ENCODE results near the gene DNM1.

- TF ChIP-seq REST (IDR thresholded peaks at IDR 0.05; ENCODE audit: insufficient replicate concordance, low read depth) (no peak), CTCF (IDR thresholded peaks at IDR 0.05; ENCODE audit: insufficient read depth, low read length) (no peak), POLR2AphosphoS5 (IDR thresholded peaks at IDR 0.05; ENCODE audit: low read depth) (no peak)
Observed at GRCh38 chr9:128259156-128259555, 56.0 kb downstream of the DNM1 start.
